ENCODE measurements around the gene KCNK1. TPM values are rescaled to one million over a fixed set of nuclear protein-coding genes. Genes with fewer than 3 reads are reported as not detected.

KCNK1 gene
- total and polyA plus RNA-seq, 2 of the 8 experiments (the other 6 are each of a cell fraction or from before 2014, with no cell fraction given), result 11.9 to 16.5 TPM

DNA sequence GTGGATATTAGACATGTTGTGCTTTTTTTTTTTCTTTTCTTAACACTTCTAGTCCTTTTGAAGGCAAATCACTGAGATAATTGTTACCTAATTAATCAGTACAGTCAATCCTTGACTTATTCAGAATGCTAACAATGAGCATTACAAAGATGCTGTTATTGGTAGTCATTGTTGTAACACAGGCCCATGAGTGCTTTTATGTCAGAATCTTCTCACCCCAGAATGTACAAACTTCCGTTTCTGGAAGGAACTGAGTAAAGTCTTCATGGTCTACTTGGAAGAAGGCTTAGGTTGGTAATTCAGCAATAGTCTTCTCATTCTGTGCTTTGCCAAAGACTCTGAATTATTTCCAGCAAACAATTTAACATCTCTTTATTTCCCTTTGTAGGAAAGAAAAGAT is 3.1 kb downstream of the KCNK1 start:
- Histone ChIP-seq H3K36me3 (ENCODE audit: control insufficient read depth in 2 of 4, insufficient read depth in 4 of 4, low read length in 3 of 4) (no peaks in the 10 kb centered on the region), H3K56ac (replicated peaks; ENCODE audit: insufficient read length, low read depth, low read length) (no peak overlapping the region), H3K27ac (ENCODE audit: low read depth, low read length) (no peak overlapping the region), H3K79me2 (ENCODE audit: control insufficient read depth in 1 of 2, insufficient read depth in 2 of 2, low read length in 2 of 2) (peaks cover 0 to 41% of the 10 kb centered on the region in 2 experiments; a peak in 2 of 4 replicates), H3K4me2 (ENCODE audit: insufficient read depth in 1 of 2, low read depth in 2 of 2, low read length in 2 of 2) (no peak overlapping the region), H2AFZ (ENCODE audit: low read length) (no peak overlapping the region), H3K23me2 (ENCODE audit: low read depth, low read length) (peaks cover 17% of the 10 kb centered on the region), H2BK12ac (ENCODE audit: low read depth, low read length) (no peak overlapping the region), H3K4me3 (ENCODE audit: extremely low read depth in 1 of 4, insufficient read depth in 2 of 4, low read depth in 3 of 4, low read length in 4 of 4) (no peak overlapping the region), H4K8ac (ENCODE audit: extremely low read depth, insufficient read depth, low read length) (no peak overlapping the region), H4K20me1 (replicated peaks in 1 of 2; ENCODE audit: control insufficient read depth in 1 of 2, insufficient read depth in 2 of 2, low read length in 2 of 2) (no peaks in the 10 kb centered on the region), H4K5ac (ENCODE audit: insufficient read length, low read depth, low read length) (no peak overlapping the region), H2BK20ac (ENCODE audit: low read length) (no peak overlapping the region), H2AK5ac (ENCODE audit: low read depth, low read length) (no peak overlapping the region), H3K27me3 (replicated peaks in 1 of 4; ENCODE audit: control insufficient read depth in 3 of 4, extremely low read depth in 1 of 4, insufficient read depth in 3 of 4, low read length in 3 of 4) (peaks cover 0 to 8% (median under 1%) of the 10 kb centered on the region in 4 experiments; a peak in 4 of 7 replicates), H3K4me1 (replicated peaks in 1 of 4; ENCODE audit: control insufficient read depth in 3 of 4, insufficient read depth in 4 of 4, low read length in 3 of 4) (peaks cover 0 to 3% (median 0%) of the 10 kb centered on the region in 4 experiments; a peak in 2 of 7 replicates), H3K18ac (ENCODE audit: extremely low read depth, low read length) (no peak overlapping the region), H3K79me1 (ENCODE audit: low read depth, low read length) (no peaks in the 10 kb centered on the region), H3K4ac (replicated peaks; ENCODE audit: insufficient read length, low read depth, low read length) (no peak overlapping the region), H3K23ac (ENCODE audit: insufficient read length) (no peak overlapping the region), H4K91ac (replicated peaks; ENCODE audit: insufficient read length, low read length) (no peak overlapping the region), H3K9me3 (ENCODE audit: insufficient read depth in 2 of 2, low read depth in 1 of 2, low read length in 1 of 2) (no peaks in the 10 kb centered on the region), H2BK15ac (ENCODE audit: low read length) (no peak overlapping the region), H2BK120ac (replicated peaks; ENCODE audit: low read depth, low read length) (no peak overlapping the region), H3K14ac (ENCODE audit: insufficient read length) (no peak overlapping the region), H2BK5ac (ENCODE audit: low read depth, low read length) (no peak overlapping the region), H3K9ac (replicated peaks in 1 of 4; ENCODE audit: extremely low read depth in 1 of 4, low read depth in 3 of 4, low read length in 3 of 4) (no peak overlapping the region)
- 78% methylated on average over 1 of the region's 1 CpG; no CpG with 5 or more reads in 1 of the 2 experiments for WGBS, 2 experiments (ENCODE audit: extremely low coverage in 1 of 2, insufficient coverage in 1 of 2, insufficient read length in 1 of 2, insufficient replicate concordance in 2 of 2, low coverage in 1 of 2, low lambda C conversion rate in 2 of 2, missing lambda C conversion rate in 1 of 2)
- FAIRE-seq (no peak), DNase-seq (ENCODE audit: low read depth in 1 of 2, low spot score in 2 of 2) (no peak)
- ChIA-PET POLR2A (ENCODE audit: partially characterized antibody) (no interaction called here), CTCF (ENCODE audit: partially characterized antibody) (no interaction called here)
- no peak for TF ChIP-seq SIX5 (IDR thresholded peaks at IDR 0.05; ENCODE audit: low read depth, low read length)
- TF ChIP-seq BRCA1 (IDR thresholded peaks at IDR 0.05; ENCODE audit: low read depth, low read length), result no peak
- no peak for TF ChIP-seq SIN3A (conservative IDR thresholded peaks at IDR 0.05 in 1 of 2, IDR thresholded peaks at IDR 0.05 in 1 of 2; ENCODE audit: low read depth in 1 of 2, low read length in 2 of 2)
- no peak for TF ChIP-seq HDAC2 (IDR thresholded peaks at IDR 0.05; ENCODE audit: borderline replicate concordance in 1 of 2, low read depth in 2 of 2, low read length in 2 of 2)
- no peak for TF ChIP-seq TEAD4 (IDR thresholded peaks at IDR 0.05; ENCODE audit: low read depth, low read length)
- TF ChIP-seq ATF3 (IDR thresholded peaks at IDR 0.05; ENCODE audit: insufficient read depth, low read depth, low read length), result no peak
- no peak for TF ChIP-seq SUZ12 (IDR thresholded peaks at IDR 0.05; ENCODE audit: low read length)
- TF ChIP-seq, protein P1, sequence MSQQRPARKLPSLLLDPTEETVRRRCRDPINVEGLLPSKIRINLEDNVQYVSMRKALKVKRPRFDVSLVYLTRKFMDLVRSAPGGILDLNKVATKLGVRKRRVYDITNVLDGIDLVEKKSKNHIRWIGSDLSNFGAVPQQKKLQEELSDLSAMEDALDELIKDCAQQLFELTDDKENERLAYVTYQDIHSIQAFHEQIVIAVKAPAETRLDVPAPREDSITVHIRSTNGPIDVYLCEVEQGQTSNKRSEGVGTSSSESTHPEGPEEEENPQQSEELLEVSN (IDR thresholded peaks at IDR 0.05), result no peak
- TF ChIP-seq RFX5 (IDR thresholded peaks at IDR 0.05; ENCODE audit: borderline replicate concordance, low read depth, low read length), result no peak
- TF ChIP-seq RAD21 (IDR thresholded peaks at IDR 0.05 in 1 of 2, conservative IDR thresholded peaks at IDR 0.05 in 1 of 2; ENCODE audit: low read depth in 2 of 2, low read length in 2 of 2), result no peak
- TF ChIP-seq FOSL1 (IDR thresholded peaks at IDR 0.05; ENCODE audit: insufficient read depth, low read depth, low read length), result no peak
- no peak for TF ChIP-seq POLR2A (IDR thresholded peaks at IDR 0.05; ENCODE audit: control extremely low read depth in 1 of 2, low read depth in 2 of 2, low read length in 2 of 2)

Data from H1 (cell line).